Gastroesophageal sphincter (tissue), 4 donors: ENCODE measurements around the gene IRF1. TPM values are rescaled to one million over a fixed set of nuclear protein-coding genes. Genes with fewer than 3 reads are reported as not detected.

ENCODE experiments used
- ATAC-seq: fragments of 150-250 bp; one replicate; pipeline ENCODE4 v1.9.1; 2016; ENCODE audit warnings: mild to moderate bottlenecking, moderate library complexity
- H3K27ac ChIP-seq, 4 donors: fragments of 200-600 bp; sonication (generic) in 3 of 4; 1 replicate in 3 of 4; 2 replicates in 1 of 4; pipeline ENCODE4 v1.5.1; 2016 to 2019
- H3K27me3 ChIP-seq: fragments of 200-600 bp; sonication (generic); one replicate; pipeline ENCODE4 v1.5.1; 2019
- H3K36me3 ChIP-seq, 2 donors: fragments of 200-600 bp; sonication (generic); one replicate each; pipeline ENCODE4 v1.5.1; 2019; ENCODE audit warnings: control low read depth in 1 of 2
- H3K4me1 ChIP-seq, 3 donors: fragments of 200-600 bp; sonication (generic); 1 replicate in 2 of 3; 2 replicates in 1 of 3; pipeline ENCODE4 v1.5.1; 2016 to 2019; ENCODE audit warnings: control low read depth in 2 of 3
- H3K4me3 ChIP-seq, 2 donors: fragments of 200-600 bp; sonication (generic); one replicate each; pipeline ENCODE4 v1.5.1; 2019; ENCODE audit warnings: mild to moderate bottlenecking in 1 of 2, moderate library complexity in 1 of 2
- H3K9me3 ChIP-seq, 3 donors: fragments of 200-600 bp; sonication (generic); one replicate each; pipeline ENCODE4 v1.5.1; 2017 to 2019; ENCODE audit warnings: control low read depth in 2 of 3
- CTCF ChIP-seq, 4 experiments: fragments of 200-600 bp in 2 of 4; fragments of 450-650 bp in 2 of 4; sonication (generic) in 1 of 4; IDR thresholded peaks; one replicate each; pipeline ENCODE4 v1.5.1; 2017 to 2019; ENCODE audit warnings: antibody characterized with exemption in 4 of 4, mild to moderate bottlenecking in 2 of 4, moderate library complexity in 2 of 4
- EP300 ChIP-seq: sonication (generic); formaldehyde crosslinking; IDR thresholded peaks from one replicate; pipeline ENCODE4 v1.6.1; 2017; ENCODE audit warnings: antibody characterized with exemption, mild to moderate bottlenecking
- POLR2A ChIP-seq, 2 donors: fragments of 450-650 bp; IDR thresholded peaks; one replicate each; pipeline ENCODE4 v1.6.1; 2017; ENCODE audit warnings: antibody characterized with exemption in 2 of 2, mild to moderate bottlenecking in 2 of 2, moderate library complexity in 1 of 2
- POLR2AphosphoS5 ChIP-seq: sonication (generic); formaldehyde crosslinking; IDR thresholded peaks from one replicate; pipeline ENCODE4 v1.6.1; 2017; ENCODE audit warnings: antibody characterized with exemption
- WGBS, 2 donors: methylation state at CpG; one replicate each; pipeline ENCODE4 v1.1.5; 2018; ENCODE audit warnings: low coverage in 1 of 2; 5-methylcytosine and 5-hydroxymethylcytosine counted together
- small RNA-seq, 4 donors: library from RNA; depleted of rRNA; stranded (forward); fragments of <200 nt; gene quantifications; one replicate each; pipeline ENCODE3, GENCODE V24; 2016
- total RNA-seq, 4 donors: library from RNA; depleted of rRNA; stranded (reverse); fragments of >200 nt; gene quantifications; one replicate each; pipeline ENCODE4 v1.1.0, GENCODE V29; 2016

Gene IRF1
- total RNA-seq, 4 donors from 2014 or later, result 10.9 to 74.3 (median 19.4) TPM

- WGBS, 2 donors, result 100% methylated on average over 1 of the region's 2 CpGs
- H3K27ac ChIP-seq, result peak overlapping the region; percentile 7 to 79 (median 76)
- no peak for ATAC-seq
- no peak overlapping the region for H3K4me3 ChIP-seq
- H3K4me1 ChIP-seq, result peaks cover 26 to 100% (median 57%) of the 10 kb centered on the region in 3 donors
- no peaks in the 10 kb centered on the region for H3K27me3 ChIP-seq
- no peaks in the 10 kb centered on the region for H3K9me3 ChIP-seq
- TF ChIP-seq EP300, result no peak
- no peaks in the 10 kb centered on the region for H3K36me3 ChIP-seq
Measured at GRCh38 chr5:132435447-132435846, 55.1 kb downstream of the IRF1 start.

GRCh38 chr5:132434416-132435286 is 55.9 kb downstream of the IRF1 start:
- H3K4me1 ChIP-seq, result peaks cover 26 to 100% (median 54%) of the 10 kb centered on the region in 3 donors
- TF ChIP-seq CTCF (IDR thresholded peaks at IDR 0.05), result no peak
- no peak for TF ChIP-seq EP300
- no peak for TF ChIP-seq POLR2A (IDR thresholded peaks at IDR 0.05)
- no peak for TF ChIP-seq POLR2AphosphoS5
- WGBS, 2 donors, result 24 to 70% methylated on average over 5 to 7 of the region's 12 CpGs

GRCh38 chr5:132433141-132433540 is 57.4 kb downstream of the IRF1 start:
- TF ChIP-seq EP300 (no peak), POLR2AphosphoS5 (no peak), CTCF (IDR thresholded peaks at IDR 0.05) (no peak), POLR2A (IDR thresholded peaks at IDR 0.05) (no peak)
- Histone ChIP-seq H3K9me3 (no peaks in the 10 kb centered on the region), H3K36me3 (no peaks in the 10 kb centered on the region), H3K27ac (no peak overlapping the region), H3K4me3 (no peak overlapping the region), H3K27me3 (no peaks in the 10 kb centered on the region), H3K4me1 (peaks cover 21 to 100% (median 56%) of the 10 kb centered on the region in 3 donors)
- ATAC-seq, result no peak
- 89 to 97% methylated on average over 4 to 6 of the region's 6 CpGs for WGBS, 2 donors

More at GRCh38 chr5:132434416-132435286, 55.9 kb downstream of the IRF1 start:
- Histone ChIP-seq H3K27ac (peak overlapping the region; percentile 3 to 79 (median 52)), H3K4me3 (no peak overlapping the region), H3K27me3 (no peaks in the 10 kb centered on the region), H3K9me3 (no peaks in the 10 kb centered on the region), H3K36me3 (no peaks in the 10 kb centered on the region)
- ATAC-seq, result no peak

- no peaks in the 10 kb centered on the region for H3K36me3 ChIP-seq
Measured at GRCh38 chr5:132431632-132432031, 58.9 kb downstream of the IRF1 start.

More at GRCh38 chr5:132431632-132432031, 58.9 kb downstream of the IRF1 start:
- Histone ChIP-seq H3K27me3 (no peaks in the 10 kb centered on the region), H3K27ac (peak overlapping the region in 1 of 4 donors; percentile 12), H3K4me1 (peaks cover 13 to 100% (median 57%) of the 10 kb centered on the region in 3 donors), H3K4me3 (no peak overlapping the region), H3K9me3 (no peaks in the 10 kb centered on the region)
- no peak for ATAC-seq
- 87 to 89% methylated on average over 1 to 4 of the region's 4 CpGs for WGBS, 2 donors
- TF ChIP-seq POLR2A (IDR thresholded peaks at IDR 0.05) (no peak), CTCF (IDR thresholded peaks at IDR 0.05) (no peak), POLR2AphosphoS5 (no peak), EP300 (no peak)

Small RNA genes within 50 kb of the gene (small RNA-seq; reads per million reads assigned to genes)
- 0 reads per million in 4 donors for gene RF00019

Other genes starting within 250 kb of the IRF1 start
- gene PDLIM4, start 233.1 kb downstream of the IRF1 start, total RNA-seq, result 100 to 1,000 TPM in 1 of 4 donors, 10 to 100 TPM in 3; 75.0 to 200 (median 92.7) TPM
- 1 to 10 TPM in 1 of 4 donors, under 1 TPM in 3; 0.25 to 1.1 (median 0.61) TPM for gene SLC22A4, start 196.4 kb downstream of the IRF1 start, total RNA-seq
- gene SLC22A5, start 121.1 kb downstream of the IRF1 start, total RNA-seq, result 1 to 10 TPM; 6.5 to 9.6 (median 7.5) TPM
- gene IL5, start 52.7 kb upstream of the IRF1 start, total RNA-seq, result not detected
- 10 to 100 TPM; 31.1 to 53.7 (median 35.0) TPM for gene RAD50, start 66.2 kb upstream of the IRF1 start, total RNA-seq
- not detected for gene IL13, start 167.4 kb upstream of the IRF1 start, total RNA-seq
- gene IL4, start 183.2 kb upstream of the IRF1 start, total RNA-seq, result not detected
- gene KIF3A, start 246.8 kb upstream of the IRF1 start, total RNA-seq, result 10 to 100 TPM in 1 of 4 donors, 1 to 10 TPM in 3; 5.9 to 12.5 (median 7.7) TPM